ENCODE measurements around the gene DNAJC30.

DNAJC30 gene

DNA sequence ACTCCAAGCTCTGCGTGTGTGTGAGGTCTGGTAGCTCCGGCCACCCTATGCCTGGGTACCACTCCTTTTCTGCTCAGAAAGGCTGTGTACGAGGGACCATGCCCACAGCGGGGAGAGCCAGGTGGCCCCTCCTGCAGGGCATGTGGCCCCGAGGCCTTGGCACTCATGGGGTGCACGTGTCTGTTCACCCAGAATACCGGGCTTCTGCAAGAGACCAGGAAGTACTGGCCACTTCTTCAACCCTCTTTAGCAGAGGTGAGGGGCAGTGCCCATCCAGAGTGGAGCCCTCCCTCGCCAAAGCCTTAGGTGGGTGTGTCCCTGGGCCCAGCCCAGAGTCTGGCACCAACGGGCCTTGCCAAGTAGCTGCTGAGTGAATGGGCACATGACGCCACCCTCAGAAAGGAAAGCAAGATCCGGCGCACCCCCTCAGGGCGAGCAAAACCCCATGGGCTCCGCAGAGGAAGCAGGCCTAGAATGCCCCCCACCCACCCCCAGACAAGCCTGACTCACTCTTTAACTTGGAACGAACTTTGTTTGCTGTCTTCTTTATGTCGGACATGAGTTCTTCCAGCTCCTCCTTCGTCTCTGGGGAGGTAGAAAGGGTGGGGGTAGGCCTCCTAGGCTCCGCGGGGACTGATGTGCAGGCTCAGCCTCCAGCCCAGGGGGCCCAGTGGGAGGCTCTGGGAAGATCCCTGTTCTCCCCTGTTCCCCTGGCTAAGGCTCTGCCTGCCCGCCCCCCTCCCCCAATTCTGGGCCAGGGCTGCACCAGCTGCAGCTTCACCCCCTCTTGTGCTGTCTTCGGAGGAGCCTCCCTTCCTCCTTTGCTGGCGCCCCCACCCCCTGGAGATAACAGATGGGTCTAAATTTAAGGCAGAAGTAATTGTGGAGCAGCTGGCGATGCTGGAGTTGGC lies 21.6 kb upstream of the DNAJC30 start:
- TF ChIP-seq EZH2phosphoT487 (IDR thresholded peaks at IDR 0.05; ENCODE audit: borderline replicate concordance, low read length): no peak
- TF ChIP-seq CTCF (IDR thresholded peaks at IDR 0.05; ENCODE audit: low read depth, low read length, poor library complexity, severe bottlenecking): no peak
- H3K79me2 ChIP-seq (ENCODE audit: control insufficient read depth, low read length): no peaks in the 10 kb centered on the region
- no peak overlapping the region for H3K27ac ChIP-seq (ENCODE audit: low read depth, low read length)
- H3K4me2 ChIP-seq (ENCODE audit: low read length): no peak overlapping the region
- no peak overlapping the region for H3K4me3 ChIP-seq (ENCODE audit: low read length)
- no peaks in the 10 kb centered on the region for H3K27me3 ChIP-seq (ENCODE audit: control insufficient read depth, low read length)
- H3K9me2 ChIP-seq (replicated peaks; ENCODE audit: control insufficient read depth, low read length): no peaks in the 10 kb centered on the region
- H3F3A ChIP-seq (ENCODE audit: control insufficient read depth, insufficient read depth): no peaks in the 10 kb centered on the region
- H3K4me1 ChIP-seq (ENCODE audit: control insufficient read depth, low read length): peaks cover 13% of the 10 kb centered on the region
- H3K9me3 ChIP-seq (ENCODE audit: control insufficient read depth, insufficient read depth, low read length): no peaks in the 10 kb centered on the region
- H4K20me1 ChIP-seq (ENCODE audit: control insufficient read depth, insufficient read depth, low read depth, low read length): no peaks in the 10 kb centered on the region
- no peaks in the 10 kb centered on the region; the same call in 1 of the 2 replicates for H3K36me3 ChIP-seq (ENCODE audit: control insufficient read depth, low read length)

DNA sequence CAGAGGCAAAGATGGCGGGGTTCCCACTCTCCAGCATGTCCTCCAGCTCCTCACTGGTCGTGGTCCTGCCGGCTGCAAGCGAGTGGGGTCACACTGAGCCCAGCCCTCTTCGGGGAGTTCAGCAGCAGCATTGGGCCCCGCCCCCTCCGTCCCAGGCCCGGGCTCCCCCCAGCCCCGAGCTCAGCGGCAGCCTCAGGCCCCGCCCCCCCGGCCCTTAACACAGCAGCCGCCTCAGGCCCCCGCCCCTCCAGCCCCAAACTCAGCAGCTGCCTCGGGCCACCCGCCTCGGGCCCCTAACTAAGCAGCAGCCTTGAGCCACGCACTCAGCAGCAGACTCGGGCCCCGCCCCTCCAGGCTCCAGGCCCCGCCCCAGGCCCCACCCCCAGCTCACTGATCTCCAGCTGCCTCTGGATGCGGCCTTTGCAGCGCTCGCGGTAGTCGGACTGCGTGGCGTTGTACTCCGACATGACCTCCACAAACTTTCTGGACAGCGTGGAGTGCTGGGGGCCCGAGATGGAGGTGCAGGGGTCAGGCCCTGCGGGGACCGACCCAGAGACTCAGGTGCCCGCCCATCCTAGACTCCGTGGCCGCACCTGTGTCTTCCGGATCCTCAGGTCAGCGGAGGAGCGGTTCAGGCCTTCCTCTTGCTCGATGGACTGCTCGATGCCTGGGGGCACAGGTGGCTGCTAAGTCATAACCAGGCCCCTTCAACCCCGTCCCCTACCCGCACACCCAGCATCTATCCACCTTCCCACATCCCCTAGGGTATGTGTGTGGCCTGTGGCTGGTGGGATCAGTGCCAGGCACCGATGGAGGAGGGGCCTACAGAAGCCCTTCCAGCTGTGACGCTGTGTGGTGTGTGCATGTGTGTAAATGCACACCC lies 20.7 kb upstream of the DNAJC30 start:
- Histone ChIP-seq H3K27me3 (ENCODE audit: control insufficient read depth, low read length) (no peaks in the 10 kb centered on the region), H3F3A (ENCODE audit: control insufficient read depth, insufficient read depth) (no peaks in the 10 kb centered on the region), H3K9me2 (replicated peaks; ENCODE audit: control insufficient read depth, low read length) (no peaks in the 10 kb centered on the region), H3K36me3 (ENCODE audit: control insufficient read depth, low read length) (peaks cover 9% of the 10 kb centered on the region), H3K9me3 (ENCODE audit: control insufficient read depth, insufficient read depth, low read length) (no peaks in the 10 kb centered on the region), H3K4me2 (ENCODE audit: low read length) (peak overlapping the region; percentile 15; the same call in 1 of the 2 replicates), H3K79me2 (ENCODE audit: control insufficient read depth, low read length) (no peaks in the 10 kb centered on the region), H4K20me1 (ENCODE audit: control insufficient read depth, insufficient read depth, low read depth, low read length) (no peaks in the 10 kb centered on the region), H3K4me3 (ENCODE audit: low read length) (no peak overlapping the region), H3K4me1 (ENCODE audit: control insufficient read depth, low read length) (peaks cover 13% of the 10 kb centered on the region), H3K27ac (ENCODE audit: low read depth, low read length) (no peak overlapping the region)
- no peak for TF ChIP-seq CTCF (IDR thresholded peaks at IDR 0.05; ENCODE audit: low read depth, low read length, poor library complexity, severe bottlenecking)

- Histone ChIP-seq H3K4me1 (ENCODE audit: control insufficient read depth, low read length) (peaks cover 13% of the 10 kb centered on the region), H3F3A (ENCODE audit: control insufficient read depth, insufficient read depth) (no peaks in the 10 kb centered on the region), H3K36me3 (ENCODE audit: control insufficient read depth, low read length) (peaks cover 17% of the 10 kb centered on the region), H4K20me1 (ENCODE audit: control insufficient read depth, insufficient read depth, low read depth, low read length) (no peaks in the 10 kb centered on the region), H3K27ac (ENCODE audit: low read depth, low read length) (no peak overlapping the region), H3K9me3 (ENCODE audit: control insufficient read depth, insufficient read depth, low read length) (no peaks in the 10 kb centered on the region), H3K79me2 (ENCODE audit: control insufficient read depth, low read length) (no peaks in the 10 kb centered on the region), H3K4me3 (ENCODE audit: low read length) (no peak overlapping the region), H3K4me2 (ENCODE audit: low read length) (no peak overlapping the region; the same call in 1 of the 2 replicates), H3K27me3 (ENCODE audit: control insufficient read depth, low read length) (no peaks in the 10 kb centered on the region), H3K9me2 (replicated peaks; ENCODE audit: control insufficient read depth, low read length) (no peaks in the 10 kb centered on the region)
- TF ChIP-seq CTCF (IDR thresholded peaks at IDR 0.05; ENCODE audit: low read depth, low read length, poor library complexity, severe bottlenecking) (no peak), EZH2phosphoT487 (IDR thresholded peaks at IDR 0.05; ENCODE audit: borderline replicate concordance, low read length) (no peak)
Observed at GRCh38 chr7:73703225-73703624, 20.0 kb upstream of the DNAJC30 start.

Measured in DOHH2 (cell line).